WTC11 (cell line): ENCODE results near the gene GPX4. TPM values are rescaled to one million over a fixed set of nuclear protein-coding genes. Genes with fewer than 3 reads are reported as not detected.

ENCODE experiments used
- ATAC-seq: fragments of 200-7000 bp; cut with Tn5 transposase; 2 replicates; pipeline ENCODE4 v1.10.0; 2021; ENCODE audit warnings: mild to moderate bottlenecking, moderate library complexity
- CTCF ChIA-PET: fragments of 300-600 bp; sonication (Branson Sonifier 250); formaldehyde crosslinking; loops from one replicate; lab custom pipeline; 2021; ENCODE audit warnings: antibody characterized with exemption; lab: Charles Lee
- POLR2A ChIA-PET: fragments of 350-600 bp; sonication (Branson Sonifier 250); formaldehyde crosslinking; loops from one replicate; lab custom pipeline; 2021; ENCODE audit warnings: antibody characterized with exemption; lab: Charles Lee
- DNase-seq: peaks from one replicate; pipeline ENCODE4 v3.0.0; 2021; ENCODE audit warnings: low spot score
- H3K27ac Mint-ChIP-seq: 2 replicates; pipeline ENCODE4 v1.8.0; 2021; ENCODE audit warnings: mixed read lengths
- H3K27me3 Mint-ChIP-seq: 2 replicates; pipeline ENCODE4 v1.8.0; 2021; ENCODE audit warnings: low read depth, mild to moderate bottlenecking, moderate library complexity, mixed read lengths
- H3K36me3 Mint-ChIP-seq: 2 replicates; pipeline ENCODE4 v1.8.0; 2021; ENCODE audit warnings: mixed read lengths
- H3K4me1 Mint-ChIP-seq: 2 replicates; pipeline ENCODE4 v1.8.0; 2022; ENCODE audit warnings: mixed read lengths
- H3K4me3 Mint-ChIP-seq: 2 replicates; pipeline ENCODE4 v1.8.0; 2021; ENCODE audit warnings: mild to moderate bottlenecking, moderate library complexity, mixed read lengths
- H3K9me3 Mint-ChIP-seq: 2 replicates; pipeline ENCODE4 v1.8.0; 2021; ENCODE audit warnings: mixed read lengths
- AFF4 ChIP-seq: sonication (generic); formaldehyde crosslinking; IDR thresholded peaks from 2 replicates; pipeline ENCODE4 v1.8.1; 2023; ENCODE audit warnings: mild to moderate bottlenecking, missing genetic modification reagents, borderline replicate concordance
- AR ChIP-seq: fragments of 250-450 bp; sonication (Bioruptor Pico); IDR thresholded peaks from 2 replicates; pipeline ENCODE4 v1.9.0; 2021; ENCODE audit warnings: mild to moderate bottlenecking
- EMX1 ChIP-seq: fragments of 250-450 bp; sonication (Bioruptor Pico); IDR thresholded peaks from 2 replicates; pipeline ENCODE4 v1.8.0; 2021; ENCODE audit warnings: mild to moderate bottlenecking
- FOXP1 ChIP-seq: sonication (generic); formaldehyde crosslinking; IDR thresholded peaks from 2 replicates; pipeline ENCODE4 v1.8.0; 2022; ENCODE audit warnings: missing genetic modification reagents, mild to moderate bottlenecking, moderate library complexity, borderline replicate concordance
- FOXP4 ChIP-seq: sonication (generic); formaldehyde crosslinking; IDR thresholded peaks from 2 replicates; pipeline ENCODE4 v1.8.0; 2022; ENCODE audit warnings: mild to moderate bottlenecking, missing genetic modification reagents
- GABPB1 ChIP-seq: sonication (generic); formaldehyde crosslinking; IDR thresholded peaks from 2 replicates; pipeline ENCODE4 v1.8.1; 2023; ENCODE audit warnings: mild to moderate bottlenecking, missing genetic modification reagents
- JAZF1 ChIP-seq: fragments of 250-450 bp; sonication (Bioruptor Pico); IDR thresholded peaks from 2 replicates; pipeline ENCODE4 v1.9.0; 2021; ENCODE audit warnings: moderate library complexity, mild to moderate bottlenecking, inconsistent platforms
- JUN ChIP-seq: sonication (generic); formaldehyde crosslinking; IDR thresholded peaks from 2 replicates; pipeline ENCODE4 v1.8.0; 2023; ENCODE audit warnings: mild to moderate bottlenecking, missing genetic modification reagents
- NFE2L1 ChIP-seq: sonication (generic); formaldehyde crosslinking; IDR thresholded peaks from 2 replicates; pipeline ENCODE4 v1.8.1; 2023; ENCODE audit warnings: missing genetic modification reagents
- NR3C1 ChIP-seq: sonication (generic); formaldehyde crosslinking; conservative IDR thresholded peaks from 2 replicates; pipeline ENCODE4 v1.8.1; 2023; ENCODE audit warnings: low read depth, mild to moderate bottlenecking, missing genetic modification reagents
- OVOL2 ChIP-seq: fragments of 250-450 bp; sonication (Bioruptor Pico); IDR thresholded peaks from 2 replicates; pipeline ENCODE4 v1.9.0; 2021; ENCODE audit warnings: mild to moderate bottlenecking, borderline replicate concordance
- PRDM15 ChIP-seq: sonication (generic); formaldehyde crosslinking; IDR thresholded peaks from 2 replicates; pipeline ENCODE4 v1.8.0; 2022; ENCODE audit warnings: missing genetic modification reagents
- RORB ChIP-seq: fragments of 250-450 bp; sonication (Bioruptor Pico); IDR thresholded peaks from 2 replicates; pipeline ENCODE4 v1.9.0; 2021; ENCODE audit warnings: mild to moderate bottlenecking
- SMAD4 ChIP-seq: sonication (generic); formaldehyde crosslinking; IDR thresholded peaks from 2 replicates; pipeline ENCODE4 v1.8.0; 2022; ENCODE audit warnings: mild to moderate bottlenecking, missing genetic modification reagents
- TCF7 ChIP-seq: sonication (generic); formaldehyde crosslinking; IDR thresholded peaks from 2 replicates; pipeline ENCODE4 v1.8.0; 2022; ENCODE audit warnings: mild to moderate bottlenecking, low read depth, missing genetic modification reagents, moderate library complexity
- ZMAT4 ChIP-seq: fragments of 250-450 bp; sonication (Bioruptor Pico); IDR thresholded peaks from 2 replicates; pipeline ENCODE4 v1.9.0; 2021; ENCODE audit warnings: mild to moderate bottlenecking
- ZNF121 ChIP-seq: sonication (generic); formaldehyde crosslinking; IDR thresholded peaks from 2 replicates; pipeline ENCODE4 v1.8.0; 2023; ENCODE audit warnings: missing genetic modification reagents
- ZNF138 ChIP-seq: sonication (generic); formaldehyde crosslinking; conservative IDR thresholded peaks from 2 replicates; pipeline ENCODE4 v1.8.1; 2022; ENCODE audit warnings: mild to moderate bottlenecking, moderate library complexity, missing genetic modification reagents
- ZNF423 ChIP-seq: fragments of 250-450 bp; sonication (Bioruptor Pico); IDR thresholded peaks from 2 replicates; pipeline ENCODE4 v2.1.2; 2022; ENCODE audit warnings: mild to moderate bottlenecking, moderate library complexity
- ZNF671 ChIP-seq: fragments of 250-450 bp; sonication (Bioruptor Pico); IDR thresholded peaks from 2 replicates; pipeline ENCODE4 v1.8.0; 2021; ENCODE audit warnings: mild to moderate bottlenecking
- total RNA-seq: library from RNA; stranded (reverse); gene quantifications from 3 replicates; pipeline ENCODE4 v1.2.3, GENCODE V29; 2021

Gene GPX4
- total RNA-seq, 1 experiment from 2014 or later, result 363 TPM

GRCh38 chr19:1070576-1070930 lies 33.2 kb upstream of the GPX4 start (continued):
- TF ChIP-seq ZMAT4 (CRISPR knock-in tag), result no peak
- no peak for TF ChIP-seq FOXP1 (CRISPR knock-in tag)
- TF ChIP-seq AFF4 (CRISPR knock-in tag), result no peak
- no peak for TF ChIP-seq PRDM15 (CRISPR knock-in tag)
- no peak for TF ChIP-seq ZNF423
- TF ChIP-seq EMX1, result no peak
- TF ChIP-seq SMAD4 (CRISPR knock-in tag), result no peak
- TF ChIP-seq, all 79 proteins: peak for 0

GRCh38 chr19:1070931-1071791 lies 32.6 kb upstream of the GPX4 start:
- Mint-ChIP-seq H3K27ac (no peak overlapping the region), H3K9me3 (no peaks in the 10 kb centered on the region), H3K4me3 (peak overlapping the region; percentile 72), H3K4me1 (peaks cover 5% of the 10 kb centered on the region), H3K27me3 (peaks cover 23% of the 10 kb centered on the region), H3K36me3 (peaks cover 8% of the 10 kb centered on the region)
- ChIA-PET POLR2A (interaction anchor here (0.6 to 2.4 kb wide), 10 partner anchors 9 to 437 kb away, joined by 3 to 22 read pairs (median 3); partner anchors contain the start of gene ABCA7), CTCF (interaction anchor here (0.6 to 2.6 kb wide), 21 partner anchors 9 to 1891 kb away, joined by 3 to 45 read pairs (median 6); partner anchors contain the start of genes ABCA7, CNN2 and GPX4)
- DNase-seq, result peak; percentile 74
- ATAC-seq, result peak; percentile 33
- TF ChIP-seq ZMAT4 (CRISPR knock-in tag) (no peak), NFE2L1 (0 out of 2 replicates have a peak, but pooled peaks have one; percentile 43), ZNF121 (CRISPR knock-in tag) (no peak), AR (CRISPR knock-in tag) (no peak), TCF7 (peak; percentile 74; the same call in 1 of the 2 replicates), GABPB1 (CRISPR knock-in tag) (no peak), ZNF671 (CRISPR knock-in tag) (no peak), JAZF1 (CRISPR knock-in tag) (no peak), OVOL2 (CRISPR knock-in tag) (no peak), NR3C1 (CRISPR knock-in tag) (no peak), ZNF138 (CRISPR knock-in tag) (no peak), FOXP4 (CRISPR knock-in tag) (peak; percentile 18; the same call in 1 of the 2 replicates), RORB (CRISPR knock-in tag) (no peak), JUN (CRISPR knock-in tag) (no peak)
